PC-9 (cell line): ENCODE measurements around the gene SHISA6. TPM values are rescaled to one million over a fixed set of nuclear protein-coding genes. Genes with fewer than 3 reads are reported as not detected.

ENCODE experiments used
- BruUV-seq: library from RNA; stranded (reverse); fragments of 400-500 nt; replicated peaks from 2 replicates; lab custom pipeline; 2021; lab: Mats Ljungman, UMichigan
- CTCF ChIA-PET: fragments of 300-600 bp; sonication (Branson Sonifier 250); formaldehyde crosslinking; loops from one replicate; lab custom pipeline; 2022; ENCODE audit warnings: antibody characterized with exemption; lab: Charles Lee
- POLR2A ChIA-PET: fragments of 300-600 bp; sonication (Branson Sonifier 250); formaldehyde crosslinking; loops from one replicate; lab custom pipeline; 2022; ENCODE audit warnings: antibody characterized with exemption; ENCODE audit not compliant: unreplicated experiment; lab: Charles Lee
- DNase-seq, 2 experiments: peaks; one replicate each; pipeline versions ENCODE4 v3.0.0 to v3.0.0-alpha.2; 2015 to 2022; ENCODE audit warnings: mixed read lengths in 1 of 2
- H2AFZ ChIP-seq: fragments of 200-600 bp; sonication (generic); 2 replicates; pipeline ENCODE4 v1.8.1; 2017; ENCODE audit warnings: antibody characterized with exemption
- H3F3A ChIP-seq: fragments of 200-600 bp; sonication (generic); 2 replicates; pipeline ENCODE4 v1.8.1; 2017; ENCODE audit warnings: antibody characterized with exemption, mild to moderate bottlenecking, low read depth; ENCODE audit not compliant: insufficient read depth
- H3K27ac ChIP-seq: fragments of 200-600 bp; sonication (generic); 2 replicates; pipeline ENCODE4 v1.6.1; 2016; ENCODE audit warnings: mixed run types
- H3K27me3 ChIP-seq: fragments of 200-600 bp; sonication (generic); 2 replicates; pipeline ENCODE4 v1.6.1; 2016; ENCODE audit warnings: low read depth, mixed run types; ENCODE audit not compliant: insufficient read depth
- H3K36me3 ChIP-seq: fragments of 200-600 bp; sonication (generic); 2 replicates; pipeline ENCODE4 v1.6.1; 2016; ENCODE audit warnings: low read depth, mixed run types
- H3K4me1 ChIP-seq: fragments of 200-600 bp; sonication (generic); replicated peaks from 2 replicates; pipeline ENCODE4 v1.6.1; 2016; ENCODE audit warnings: mixed run types; ENCODE audit not compliant: insufficient read depth
- H3K4me2 ChIP-seq: fragments of 200-600 bp; sonication (generic); 2 replicates; pipeline ENCODE4 v1.6.1; 2017; ENCODE audit warnings: mixed run types
- H3K4me3 ChIP-seq: fragments of 200-600 bp; sonication (generic); 2 replicates; pipeline ENCODE4 v1.6.1; 2016; ENCODE audit warnings: mixed run types
- H3K79me2 ChIP-seq: fragments of 200-600 bp; sonication (generic); 2 replicates; pipeline ENCODE4 v1.6.1; 2017; ENCODE audit warnings: low read depth, mixed run types
- H3K9me2 ChIP-seq: fragments of 200-600 bp; sonication (generic); 2 replicates; pipeline ENCODE4 v1.8.1; 2017; ENCODE audit warnings: mild to moderate bottlenecking; ENCODE audit not compliant: insufficient read depth
- H3K9me3 ChIP-seq: fragments of 200-600 bp; sonication (generic); 2 replicates; pipeline ENCODE4 v1.8.1; 2016; ENCODE audit warnings: low read depth; ENCODE audit not compliant: insufficient read depth
- H4K20me1 ChIP-seq: fragments of 200-600 bp; sonication (generic); 2 replicates; pipeline ENCODE4 v1.8.1; 2017; ENCODE audit not compliant: insufficient read depth
- CTCF ChIP-seq: fragments of 200-600 bp; sonication (generic); conservative IDR thresholded peaks from 2 replicates; pipeline ENCODE4 v1.6.1; 2017; ENCODE audit warnings: mixed run types, antibody characterized with exemption, mild to moderate bottlenecking, moderate library complexity
- EZH2 ChIP-seq: fragments of 200-600 bp; sonication (generic); IDR thresholded peaks from 2 replicates; pipeline ENCODE4 v1.8.0; 2017; ENCODE audit warnings: antibody characterized with exemption, low read depth
- intact Hi-C: fragments of 100-400 bp; cut with micrococcal nuclease; formaldehyde crosslinking; loops from one replicate; pipeline ENCODE4 v1.10.0; 2022; ENCODE audit not compliant: unreplicated experiment
- total RNA-seq: library from RNA; stranded (reverse); gene quantifications from 2 replicates; pipeline ENCODE4 v1.2.3, GENCODE V29; 2021

Gene SHISA6
- total RNA-seq, 1 experiment from 2014 or later: not detected

GRCh38 chr17:11205659-11206058 lies 35.4 kb upstream of the SHISA6 start:
- Histone ChIP-seq H4K20me1 (no peaks in the 10 kb centered on the region), H3K27ac (no peak overlapping the region), H3K9me2 (no peaks in the 10 kb centered on the region), H3K36me3 (no peaks in the 10 kb centered on the region), H3K4me1 (no peaks in the 10 kb centered on the region), H3F3A (no peaks in the 10 kb centered on the region), H3K9me3 (no peaks in the 10 kb centered on the region), H3K79me2 (no peaks in the 10 kb centered on the region), H2AFZ (no peak overlapping the region), H3K27me3 (no peaks in the 10 kb centered on the region), H3K4me3 (no peak overlapping the region), H3K4me2 (no peak overlapping the region)
- intact Hi-C loops: no loop called here
- DNase-seq: no peak
- BruUV-seq: no TSS peak
- POLR2A ChIA-PET: no interaction called here
- CTCF ChIA-PET: no interaction called here
- TF ChIP-seq CTCF (no peak), EZH2 (no peak)

- H3K27ac ChIP-seq: no peak overlapping the region
- no peak overlapping the region for H3K4me3 ChIP-seq
- no peaks in the 10 kb centered on the region for H3K9me3 ChIP-seq
- no peaks in the 10 kb centered on the region for H3F3A ChIP-seq
- ChIA-PET POLR2A (no interaction called here), CTCF (no interaction called here)
- H3K79me2 ChIP-seq: no peaks in the 10 kb centered on the region
- H3K36me3 ChIP-seq: no peaks in the 10 kb centered on the region
- TF ChIP-seq CTCF (no peak), EZH2 (no peak)
- no peak overlapping the region for H3K4me2 ChIP-seq
- H3K9me2 ChIP-seq: no peaks in the 10 kb centered on the region
- H4K20me1 ChIP-seq: no peaks in the 10 kb centered on the region
- H2AFZ ChIP-seq: no peak overlapping the region
- BruUV-seq: no TSS peak
- H3K4me1 ChIP-seq: no peaks in the 10 kb centered on the region
- intact Hi-C loops: no loop called here
- no peak for DNase-seq
- no peaks in the 10 kb centered on the region for H3K27me3 ChIP-seq
Measured at GRCh38 chr17:11209906-11210305, 31.1 kb upstream of the SHISA6 start.

GRCh38 chr17:11212792-11213191 lies 28.2 kb upstream of the SHISA6 start:
- Histone ChIP-seq H3K4me3 (no peak overlapping the region), H4K20me1 (no peaks in the 10 kb centered on the region), H3K79me2 (no peaks in the 10 kb centered on the region), H3K4me2 (no peak overlapping the region), H3K36me3 (no peaks in the 10 kb centered on the region), H2AFZ (no peak overlapping the region), H3K27me3 (no peaks in the 10 kb centered on the region), H3K9me3 (no peaks in the 10 kb centered on the region), H3F3A (no peaks in the 10 kb centered on the region), H3K9me2 (no peaks in the 10 kb centered on the region), H3K27ac (no peak overlapping the region), H3K4me1 (no peaks in the 10 kb centered on the region)
- DNase-seq: no peak
- ChIA-PET CTCF (no interaction called here), POLR2A (no interaction called here)
- TF ChIP-seq CTCF (no peak), EZH2 (no peak)
- no TSS peak for BruUV-seq
- intact Hi-C loops: no loop called here
